ENCODE data around the gene MAPK7. TPM values are rescaled to one million over a fixed set of nuclear protein-coding genes. Genes with fewer than 3 reads are reported as not detected.

The MAPK7 gene
- total RNA-seq, 1 donor from 2014 or later: 13.9 TPM

DNA sequence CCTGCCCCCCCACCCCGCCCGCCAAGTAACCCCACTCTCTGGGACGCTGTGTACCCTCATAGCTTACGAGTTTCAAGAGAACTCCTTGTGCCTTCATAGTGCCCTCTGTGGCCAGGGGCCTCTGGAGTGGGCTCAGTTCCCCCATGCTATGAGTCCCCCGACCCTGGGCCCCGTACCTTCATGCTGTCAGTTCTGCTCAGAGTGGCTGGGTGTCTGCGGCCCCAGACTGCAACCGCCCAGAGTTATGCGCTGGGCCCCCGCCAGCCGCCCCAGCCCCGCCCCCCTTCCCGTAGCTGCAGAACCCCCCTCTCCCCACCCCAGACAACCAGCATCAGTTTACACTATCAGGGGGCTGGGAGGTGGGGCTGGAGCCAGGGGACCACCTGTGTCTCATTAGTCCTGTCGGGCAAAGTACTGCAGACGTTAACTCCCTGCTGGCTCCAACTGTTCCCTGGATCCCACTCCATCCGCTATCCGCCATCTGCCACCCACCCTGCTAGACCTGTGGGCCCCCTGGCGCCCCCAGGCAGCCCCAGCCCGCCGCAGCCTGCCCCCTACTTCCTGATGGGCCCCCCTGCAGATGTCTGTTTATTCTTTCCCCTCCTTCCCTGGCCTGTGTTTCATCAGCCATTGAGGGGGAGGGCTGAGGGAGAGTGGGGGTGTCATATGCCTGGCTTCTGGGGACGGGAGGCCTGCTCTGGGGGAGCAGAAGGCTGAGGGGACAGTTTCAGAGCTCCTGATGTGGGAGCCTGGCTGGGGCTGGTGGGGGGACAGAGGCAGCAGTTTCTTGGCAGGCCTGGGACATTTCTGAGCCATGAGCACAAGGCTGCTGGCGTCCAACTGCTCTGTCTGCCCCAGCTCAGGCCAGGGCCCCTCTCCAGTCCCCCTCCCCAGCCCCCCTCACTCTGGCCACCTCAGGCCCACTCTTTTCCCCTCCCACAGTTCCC lies 8.9 kb downstream of the MAPK7 start, which contains the start of gene MFAP4:
Gene MFAP4, minus strand, starts transcription at position 217 of the 947 bp plus-strand sequence. Its CDS starts 35 bp downstream, at position 182.
- ATAC-seq (ENCODE audit: poor library complexity) (peak; percentile 66), DNase-seq (peak; percentile 84)

DNA sequence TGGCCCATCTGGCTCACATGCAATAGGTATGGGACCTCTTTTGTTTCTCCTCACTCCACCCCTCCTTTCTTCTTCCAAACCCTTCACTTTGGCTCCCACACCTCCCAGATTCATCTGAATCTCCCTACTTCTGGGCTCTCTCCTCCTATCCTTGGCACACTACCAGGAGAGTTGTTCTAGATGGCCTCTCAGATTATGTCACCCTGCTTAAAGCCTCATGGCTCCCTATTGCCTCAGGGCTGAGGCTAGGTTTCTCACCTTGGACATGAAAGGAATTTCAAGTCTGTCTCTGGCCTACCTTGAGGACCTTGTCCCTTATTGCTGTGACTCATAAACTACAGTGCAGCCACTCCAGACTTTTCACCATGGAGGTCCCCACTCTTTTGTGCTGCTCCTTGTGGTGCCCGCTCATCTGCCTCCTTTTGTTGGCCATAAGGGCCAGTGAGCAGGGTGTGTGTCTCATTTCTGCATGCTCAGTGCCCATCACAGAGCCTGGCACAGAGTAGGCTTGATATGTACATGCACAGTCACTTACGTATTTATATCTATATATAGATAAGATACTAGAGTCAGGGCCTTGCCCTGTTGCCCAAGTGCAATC lies 9.7 kb downstream of the MAPK7 start:
- intact Hi-C loops (cut with DNase I): no loop called here

More for the DNA sequence above, 8.9 kb downstream of the MAPK7 start, which contains the start of gene MFAP4:
- intact Hi-C loops (cut with DNase I): no loop called here

DNA sequence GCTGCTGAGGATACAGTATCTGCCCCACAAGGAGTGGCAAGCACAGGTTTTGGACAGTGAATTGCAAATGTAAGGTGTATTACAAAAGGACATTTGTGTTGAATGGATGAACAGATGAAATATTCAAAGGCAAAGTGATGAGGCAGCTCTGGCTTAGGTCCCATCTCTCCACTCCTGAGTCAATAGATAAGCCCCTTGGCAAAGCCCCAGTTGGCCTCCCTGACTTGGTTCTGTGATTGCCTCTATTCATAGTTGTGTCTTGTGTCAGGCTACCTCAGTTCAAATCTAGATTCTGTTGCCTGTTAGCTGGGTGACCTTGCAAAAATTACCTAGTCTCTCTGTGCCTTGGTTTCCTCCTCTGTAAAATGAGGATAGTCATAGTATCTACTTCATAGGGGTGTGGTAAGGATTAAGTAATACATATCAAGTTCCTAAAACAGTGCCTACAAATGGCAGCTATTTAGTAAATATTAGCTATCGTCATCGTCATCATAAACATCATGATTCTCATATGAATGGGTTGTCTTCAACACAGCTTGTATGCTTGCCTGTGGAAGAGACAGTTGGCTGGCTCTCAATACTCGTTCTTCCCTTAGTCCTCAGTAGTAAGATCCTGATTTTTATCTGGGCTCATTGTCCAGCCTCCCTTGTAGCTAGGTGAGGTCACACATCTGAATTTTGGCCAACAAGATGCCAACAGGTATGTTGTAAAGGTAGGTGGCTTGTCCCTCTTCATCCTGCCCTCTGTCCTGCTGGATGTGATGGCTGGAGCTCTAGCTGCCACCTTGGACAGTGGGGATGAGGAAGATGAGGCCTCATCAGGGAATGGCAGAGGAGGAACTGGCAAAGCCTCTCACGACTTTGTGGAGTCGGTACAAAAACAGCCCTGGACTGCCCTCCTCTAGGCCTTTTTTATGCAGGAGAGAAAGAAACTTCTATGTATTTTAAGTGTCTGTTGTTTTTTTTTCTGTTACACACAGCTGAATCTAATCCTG lies 10.8 kb downstream of the MAPK7 start:
- intact Hi-C loops (cut with DNase I): no loop called here
- no peak for DNase-seq
- ATAC-seq (ENCODE audit: poor library complexity): no peak

More for the DNA sequence above, 9.7 kb downstream of the MAPK7 start:
- DNase-seq (no peak), ATAC-seq (ENCODE audit: poor library complexity) (peak; percentile 4)

DNA sequence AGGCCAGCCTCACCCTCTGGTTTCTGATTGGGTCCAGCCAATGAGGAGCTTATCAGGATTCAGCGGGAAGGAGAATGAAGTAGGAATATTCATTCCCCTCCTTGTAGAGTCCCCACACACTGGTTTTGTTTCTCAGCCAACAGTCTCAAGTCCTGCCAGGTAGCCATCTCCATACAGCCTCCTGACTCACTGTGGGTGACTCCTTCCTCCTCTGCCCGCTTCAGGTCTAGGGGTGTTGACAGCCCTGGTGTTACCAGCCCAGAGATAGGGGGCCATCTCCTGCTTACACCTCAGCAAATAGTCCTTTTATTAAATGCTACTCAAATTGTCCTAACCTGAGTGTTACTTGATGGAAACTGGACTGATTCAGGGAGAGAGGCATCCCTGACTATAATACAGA lies 12.7 kb downstream of the MAPK7 start:
- intact Hi-C loops (cut with DNase I): no loop called here
- ATAC-seq (ENCODE audit: poor library complexity): no peak
- no peak for DNase-seq

DNA sequence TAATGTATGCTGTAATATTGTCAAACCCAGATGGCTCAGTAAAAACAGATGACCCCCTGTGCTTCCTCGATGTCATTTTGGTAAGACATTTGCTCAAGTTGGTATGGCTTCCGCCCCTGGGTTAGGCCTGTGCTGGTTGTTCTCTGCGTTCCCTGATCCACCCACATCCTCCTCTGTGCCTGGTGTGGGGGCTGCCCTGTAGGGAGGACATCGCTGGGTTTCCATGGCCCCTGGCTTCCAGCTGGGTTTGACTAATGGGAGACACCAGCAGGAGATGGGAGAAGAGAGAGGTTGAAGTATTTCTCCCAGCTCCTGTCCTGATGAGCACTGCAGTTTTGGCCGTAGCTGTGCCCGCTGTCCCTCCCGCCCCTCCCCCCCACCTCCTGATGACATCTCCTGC lies 13.1 kb downstream of the MAPK7 start:
- intact Hi-C loops (cut with DNase I): no loop called here
- ATAC-seq (ENCODE audit: poor library complexity): no peak
- DNase-seq: peak; percentile 17

DNA sequence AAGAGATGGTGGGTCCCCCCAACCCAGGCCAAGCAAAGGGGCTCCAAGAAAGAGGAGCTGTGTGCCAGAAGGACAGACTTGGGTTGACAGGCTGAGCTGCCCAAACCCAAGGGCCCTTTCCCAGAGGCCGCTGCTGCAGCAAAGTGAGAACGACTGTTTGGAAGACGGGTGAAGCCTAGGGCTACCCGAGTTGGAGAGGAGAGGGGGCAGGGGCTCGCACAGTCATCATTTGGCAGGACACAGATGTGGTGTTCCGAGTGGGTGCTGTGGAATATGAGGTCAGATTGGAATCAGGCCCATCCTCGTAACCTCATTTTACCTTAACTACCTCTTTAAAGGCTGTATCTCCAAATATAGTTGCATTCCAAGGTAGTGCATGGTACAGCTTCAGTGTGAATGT lies 14.0 kb downstream of the MAPK7 start:
- ATAC-seq (ENCODE audit: poor library complexity) (no peak), DNase-seq (peak; percentile 24)
- intact Hi-C loops (cut with DNase I): no loop called here

DNA sequence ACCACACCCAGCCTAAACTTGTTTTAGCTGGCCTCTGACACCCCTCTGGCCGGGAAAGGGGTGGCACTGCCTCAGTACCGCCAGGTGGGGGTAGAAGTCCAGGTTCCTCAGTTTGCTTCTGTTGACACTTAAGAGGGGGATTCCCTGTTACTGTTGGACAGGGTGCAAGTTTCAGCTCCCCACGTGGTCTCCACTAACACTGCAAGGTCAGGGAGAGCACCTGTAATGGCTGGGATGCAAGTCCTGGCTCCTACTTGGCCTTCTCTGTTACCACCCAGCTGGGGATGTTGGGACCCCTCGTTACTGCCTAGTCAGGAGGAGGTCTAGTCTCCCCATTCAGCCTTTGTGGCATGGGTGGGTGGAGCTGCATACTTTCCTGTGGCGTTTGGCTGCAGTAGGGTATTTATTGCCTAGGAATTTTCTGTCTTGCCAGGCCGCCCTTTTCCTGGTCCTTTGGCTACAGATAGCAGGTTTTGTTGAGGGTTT lies 19.3 kb downstream of the MAPK7 start:
- no peak for ATAC-seq (ENCODE audit: poor library complexity)
- intact Hi-C loops (cut with DNase I): no loop called here
- peak; percentile 24 for DNase-seq

DNA sequence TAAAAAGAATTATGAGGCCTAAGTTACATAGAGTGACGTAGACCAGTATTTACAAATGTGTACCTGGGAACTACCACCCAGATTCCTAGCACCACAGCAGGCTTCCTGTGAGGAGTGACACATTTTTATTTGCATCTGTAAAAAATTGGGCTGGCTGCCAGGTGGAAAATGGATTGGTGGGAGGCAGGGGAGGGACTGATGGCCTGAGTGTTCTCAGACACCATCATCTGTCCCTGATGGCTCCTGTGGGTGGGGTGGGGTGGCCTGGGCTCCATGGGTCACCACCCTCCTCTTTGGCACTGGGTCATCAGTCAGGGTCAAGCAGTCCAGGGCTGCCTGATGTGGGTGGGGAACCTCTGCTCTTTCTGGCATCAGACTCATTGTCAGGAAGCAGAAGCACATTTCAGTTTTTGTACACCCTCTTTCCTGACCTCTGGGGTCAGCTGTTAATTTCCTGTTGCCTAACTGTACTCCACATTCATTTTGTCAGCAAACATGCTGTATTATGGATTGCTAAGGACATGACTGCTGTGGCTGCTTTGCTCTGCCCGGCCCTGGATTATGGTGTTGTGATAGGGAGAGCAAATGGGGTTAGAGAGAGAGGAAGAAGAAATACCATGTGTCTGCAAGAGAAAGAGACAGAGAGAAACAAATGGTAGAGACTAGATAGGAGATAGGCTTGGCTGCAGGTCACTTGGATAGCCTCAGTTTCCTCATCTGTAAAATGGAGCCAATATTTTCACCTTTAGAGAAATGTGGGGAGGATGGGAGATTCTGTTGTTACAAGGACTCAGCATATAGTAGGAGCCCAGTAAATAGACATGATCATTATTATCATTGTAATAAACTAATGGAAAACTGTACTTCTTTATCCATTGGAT lies 20.2 kb downstream of the MAPK7 start:
- peak; percentile 82 for DNase-seq
- intact Hi-C loops (cut with DNase I): no loop called here

DNA sequence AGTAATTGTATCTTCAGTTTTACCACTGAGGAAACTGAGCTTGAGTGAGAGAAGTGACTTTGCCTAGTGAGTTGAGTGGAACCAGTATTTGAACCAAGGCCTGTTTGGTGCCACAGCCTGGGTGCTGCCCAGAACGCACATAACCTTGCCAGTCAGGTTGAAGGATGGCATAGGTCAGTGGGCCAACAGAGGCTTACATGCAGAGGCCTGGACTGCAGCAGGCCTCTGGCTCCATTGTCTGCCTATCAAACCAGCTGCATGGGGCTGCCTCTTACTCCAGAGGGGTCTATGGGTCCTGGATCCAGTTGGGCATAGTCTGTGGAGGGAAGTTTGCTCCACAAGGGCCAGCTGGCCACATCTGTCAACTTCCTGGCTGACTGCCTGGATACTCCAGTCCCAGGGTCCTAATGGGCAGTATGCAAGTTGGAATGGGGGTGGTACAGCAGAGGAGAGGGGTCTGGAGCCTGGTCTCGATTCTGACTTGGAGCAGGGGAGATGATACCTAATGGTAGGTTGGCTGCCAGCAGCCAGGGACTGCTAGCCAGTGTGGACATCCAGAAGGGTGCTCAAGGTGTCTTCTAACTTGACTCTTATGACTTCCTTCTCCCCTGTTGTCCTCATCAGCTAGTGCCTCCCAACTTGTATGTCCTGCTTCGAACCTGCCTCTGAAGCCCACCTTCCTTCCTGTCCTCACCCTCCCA lies 21.6 kb downstream of the MAPK7 start:
- intact Hi-C loops (cut with DNase I): no loop called here

More for the DNA sequence above, 20.2 kb downstream of the MAPK7 start:
- peak; percentile 86 for ATAC-seq (ENCODE audit: poor library complexity)

DNA sequence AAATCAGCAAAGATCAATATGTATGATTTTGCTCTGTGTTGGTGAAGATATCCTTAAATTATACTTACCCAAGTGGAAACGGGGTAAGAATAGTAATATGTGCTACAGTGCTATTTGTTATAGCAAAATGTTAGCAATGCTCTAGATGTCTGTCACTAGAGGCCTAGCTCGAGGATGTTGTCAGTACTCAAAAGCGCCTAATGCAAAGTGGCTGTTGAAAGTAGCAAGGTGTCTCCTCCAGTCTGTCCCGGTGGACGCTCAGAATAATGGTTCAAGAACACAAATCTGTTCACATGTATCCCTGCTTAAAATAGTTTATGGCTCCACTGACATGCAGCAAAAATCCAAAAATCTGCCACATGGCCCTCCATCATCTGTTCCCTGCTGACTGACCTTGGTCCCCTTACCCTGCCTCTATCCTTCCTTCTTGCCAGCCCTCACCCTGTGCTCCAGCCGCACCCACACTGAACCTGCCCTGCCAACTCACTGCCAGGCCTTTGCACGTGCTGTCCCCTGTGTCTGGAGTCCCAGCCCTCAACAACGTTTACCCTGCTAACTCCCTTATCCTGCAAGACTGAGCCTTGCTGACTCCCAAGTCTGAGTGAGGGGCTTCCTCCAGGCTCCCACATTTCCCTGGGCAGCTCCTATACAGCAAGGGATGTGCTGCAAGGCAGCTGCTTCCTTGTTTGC lies 23.2 kb downstream of the MAPK7 start:
- intact Hi-C loops (cut with DNase I): no loop called here
- DNase-seq: no peak
- peak; percentile 49 for ATAC-seq (ENCODE audit: poor library complexity)

More for the DNA sequence above, 21.6 kb downstream of the MAPK7 start:
- ATAC-seq (ENCODE audit: poor library complexity) (no peak), DNase-seq (no peak)

DNA sequence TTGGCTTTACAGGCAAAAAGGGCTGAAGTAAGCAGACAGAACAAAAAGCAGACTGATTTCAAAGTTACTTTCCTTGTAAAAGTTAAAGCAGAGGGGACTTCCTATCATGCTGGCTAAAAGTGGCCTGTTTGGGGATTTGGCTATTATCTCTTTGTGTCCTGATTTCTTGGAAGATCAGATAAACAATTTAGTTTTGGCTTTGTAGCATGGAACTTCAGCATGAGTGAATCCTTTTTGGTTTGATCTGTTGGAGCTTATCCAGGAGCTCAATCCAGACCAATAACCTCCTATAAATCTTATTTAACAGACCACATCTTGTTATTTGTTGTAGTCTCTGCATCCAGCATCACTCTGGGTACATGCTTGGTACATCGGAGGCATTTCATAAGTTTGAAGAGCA lies 23.9 kb downstream of the MAPK7 start:
- ATAC-seq (ENCODE audit: poor library complexity) (no peak), DNase-seq (no peak)
- intact Hi-C loops (cut with DNase I): no loop called here

DNA sequence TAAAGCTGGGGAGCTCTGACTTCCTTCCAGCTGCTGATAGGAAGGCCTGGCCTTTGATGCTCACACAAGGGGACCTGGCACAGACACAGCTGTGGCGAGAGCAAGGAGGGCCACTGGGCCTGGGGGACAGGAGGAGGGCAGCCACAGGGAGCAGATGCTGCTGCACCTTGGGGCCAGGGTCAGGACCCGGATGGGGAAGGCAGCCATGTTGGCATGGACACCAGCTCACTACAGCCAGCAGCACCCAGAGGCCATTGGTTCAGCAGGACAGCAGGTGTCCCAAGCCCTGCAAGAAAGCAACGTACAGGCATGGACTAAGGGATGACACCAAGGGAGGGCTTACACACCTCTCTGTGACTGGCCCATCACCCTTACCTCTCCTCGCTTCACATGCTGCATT lies 24.7 kb downstream of the MAPK7 start:
- DNase-seq: no peak
- ATAC-seq (ENCODE audit: poor library complexity): no peak
- intact Hi-C loops (cut with DNase I): no loop called here

DNA sequence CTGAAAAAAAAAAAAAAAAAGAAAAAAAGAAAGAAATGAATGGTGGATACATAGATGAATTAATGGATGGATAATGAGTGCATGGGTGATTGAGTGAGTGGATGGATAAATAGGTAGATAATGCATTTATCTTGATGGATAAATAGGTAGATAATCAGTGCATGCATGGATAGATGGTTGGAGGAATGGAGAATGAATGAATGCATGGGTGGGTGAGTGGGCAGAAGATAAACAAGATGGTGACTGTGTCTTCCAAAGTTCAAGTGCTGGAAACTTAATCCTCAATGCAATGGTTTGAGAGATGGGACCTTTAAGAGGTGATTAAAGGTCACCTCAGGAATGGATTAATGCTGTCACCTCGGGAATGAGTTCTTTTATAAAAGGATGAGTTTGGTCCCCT lies 26.0 kb downstream of the MAPK7 start:
- intact Hi-C loops (cut with DNase I): no loop called here
- ATAC-seq (ENCODE audit: poor library complexity) (no peak), DNase-seq (no peak)

DNA sequence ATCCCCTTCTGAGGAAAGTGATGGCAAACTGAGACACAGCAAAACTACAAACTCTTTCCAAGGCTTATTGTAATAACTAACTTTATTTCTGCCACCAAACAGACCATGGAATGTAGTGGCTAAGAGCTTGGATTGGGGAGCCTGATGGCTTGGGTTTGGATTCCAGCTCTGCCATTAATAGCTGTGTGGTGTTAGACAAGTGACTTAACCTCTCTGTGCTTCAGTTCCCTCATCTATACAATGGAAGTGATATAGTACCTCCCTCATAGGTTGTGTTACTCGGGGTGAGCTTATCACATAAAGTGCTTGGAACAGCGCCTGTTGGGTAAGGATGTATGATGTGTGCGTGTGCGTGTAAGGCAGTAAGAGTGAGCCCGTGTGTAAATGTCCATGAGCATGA lies 26.8 kb downstream of the MAPK7 start:
- no peak for ATAC-seq (ENCODE audit: poor library complexity)
- no peak for DNase-seq
- intact Hi-C loops (cut with DNase I): no loop called here

DNA sequence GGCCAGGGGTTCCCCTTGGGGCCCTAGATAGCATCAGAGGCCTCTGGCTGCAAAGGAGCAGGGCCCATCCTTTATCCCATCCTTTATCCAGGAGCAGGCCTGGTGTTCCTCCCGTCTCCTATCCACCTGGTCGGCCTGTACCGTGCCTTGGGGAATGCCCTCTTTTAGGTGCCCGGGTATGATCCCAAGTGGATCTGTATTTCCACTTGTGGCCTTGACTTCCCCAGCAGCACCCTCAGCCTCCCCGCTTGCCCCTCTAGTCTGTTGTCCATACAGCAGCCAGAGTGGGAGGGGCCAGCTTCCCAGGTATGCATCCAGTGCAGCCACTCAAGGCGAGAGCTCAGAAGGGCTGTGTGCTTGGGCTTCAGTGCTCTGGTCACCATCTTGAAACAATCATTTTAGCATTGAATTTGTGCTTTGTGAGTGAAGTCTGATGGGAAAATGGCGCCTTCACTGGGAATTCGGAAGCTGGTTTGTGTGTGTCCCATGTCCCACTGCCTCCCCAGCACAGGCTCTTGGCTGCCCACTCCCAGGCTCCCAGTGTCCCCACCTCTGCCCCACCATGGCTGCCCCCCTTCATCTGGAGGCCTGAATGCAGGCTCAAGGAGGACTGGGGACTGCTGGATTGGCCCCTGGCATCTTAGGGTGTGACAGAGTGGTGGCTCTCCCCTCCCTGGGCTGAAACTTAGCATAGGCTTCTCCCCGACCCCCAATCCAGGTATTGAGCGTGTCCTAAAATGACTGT lies 29.5 kb downstream of the MAPK7 start:
- intact Hi-C loops (cut with DNase I): no loop called here
- ATAC-seq (ENCODE audit: poor library complexity) (no peak), DNase-seq (no peak)

DNA sequence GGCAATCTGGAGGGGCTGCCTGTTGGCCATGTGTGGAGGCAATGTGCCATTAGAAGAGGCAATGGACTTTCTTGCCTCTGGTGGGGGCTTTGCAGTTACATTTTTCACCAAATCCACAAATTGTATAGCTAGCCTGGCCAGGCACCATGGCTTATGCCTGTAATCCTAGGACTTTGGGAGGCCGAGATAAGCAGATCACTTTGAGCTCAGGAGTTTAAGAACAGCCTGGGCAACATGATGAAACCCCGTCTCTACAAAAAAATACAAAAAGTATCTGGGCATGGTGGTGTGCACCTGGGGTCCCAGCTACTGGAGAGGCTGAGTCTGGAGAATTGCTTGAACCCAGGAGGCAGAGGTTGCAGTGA lies 30.0 kb downstream of the MAPK7 start:
- DNase-seq (no peak), ATAC-seq (ENCODE audit: poor library complexity) (no peak)
- intact Hi-C loops (cut with DNase I): no loop called here

Data from Right ventricle myocardium superior (tissue), 1 donor.